H9 (cell line): ENCODE results near the gene RASGEF1C. TPM values are rescaled to one million over a fixed set of nuclear protein-coding genes. Genes with fewer than 3 reads are reported as not detected.

Source experiments
- DNase-seq: peaks from one replicate; pipeline ENCODE4 v3.0.0-alpha.2; 2017
- H2AFZ ChIP-seq: one replicate; pipeline ENCODE4 v1.6.1; 2013; ENCODE audit warnings: mild to moderate bottlenecking, low read length, control low read depth, moderate library complexity
- H2AK5ac ChIP-seq: 2 replicates; pipeline ENCODE4 v1.6.1; 2013; ENCODE audit warnings: low read length, control low read depth, mixed read lengths; ENCODE audit not compliant: insufficient read length
- H2BK120ac ChIP-seq: one replicate; pipeline ENCODE4 v1.6.1; 2013; ENCODE audit warnings: low read depth, mild to moderate bottlenecking, low read length, control low read depth, inconsistent platforms; ENCODE audit not compliant: poor library complexity, severe bottlenecking
- H2BK12ac ChIP-seq: 2 replicates; pipeline ENCODE4 v1.6.1; 2013; ENCODE audit warnings: low read length, control low read depth, mixed read lengths, low read depth; ENCODE audit not compliant: insufficient read length
- H2BK15ac ChIP-seq: 2 replicates; pipeline ENCODE4 v1.6.1; 2013; ENCODE audit warnings: low read depth, low read length, control low read depth
- H2BK20ac ChIP-seq: one replicate; pipeline ENCODE4 v1.6.1; 2013; ENCODE audit warnings: low read depth, mild to moderate bottlenecking, low read length, control low read depth, inconsistent platforms; ENCODE audit not compliant: poor library complexity, severe bottlenecking
- H2BK5ac ChIP-seq: 2 replicates; pipeline ENCODE4 v1.6.1; 2013; ENCODE audit warnings: low read length, control low read depth, mixed read lengths; ENCODE audit not compliant: insufficient read length
- H3K14ac ChIP-seq: 2 replicates; pipeline ENCODE4 v1.6.1; 2013; ENCODE audit warnings: low read length, control low read depth; ENCODE audit not compliant: insufficient read depth
- H3K18ac ChIP-seq: 2 replicates; pipeline ENCODE4 v1.6.1; 2013; ENCODE audit warnings: low read depth, mild to moderate bottlenecking, mixed read lengths, low read length, control low read depth; ENCODE audit not compliant: insufficient read length
- H3K23ac ChIP-seq: 2 replicates; pipeline ENCODE4 v1.6.1; 2013; ENCODE audit warnings: low read length, control low read depth, mixed read lengths, low read depth; ENCODE audit not compliant: insufficient read length
- H3K23me2 ChIP-seq: 2 replicates; pipeline ENCODE4 v1.6.1; 2013; ENCODE audit warnings: low read depth, mild to moderate bottlenecking, mixed read lengths, low read length, control low read depth; ENCODE audit not compliant: insufficient read length, poor library complexity, severe bottlenecking
- H3K27ac ChIP-seq: 2 replicates; pipeline ENCODE4 v1.5.1; 2013; ENCODE audit warnings: low read length, control low read depth, mixed read lengths, low read depth; ENCODE audit not compliant: insufficient read length
- H3K27me3 ChIP-seq: 2 replicates; pipeline ENCODE4 v1.6.1; 2013; ENCODE audit warnings: low read length, control low read depth, inconsistent platforms; ENCODE audit not compliant: insufficient read depth
- H3K4ac ChIP-seq: 2 replicates; pipeline ENCODE4 v1.6.1; 2013; ENCODE audit warnings: low read depth, mild to moderate bottlenecking, control low read depth, inconsistent platforms, low read length, moderate library complexity
- H3K4me1 ChIP-seq: 2 replicates; pipeline ENCODE4 v1.6.1; 2013; ENCODE audit warnings: low read length, control low read depth, inconsistent platforms; ENCODE audit not compliant: insufficient read depth
- H3K4me2 ChIP-seq: 2 replicates; pipeline ENCODE4 v1.6.1; 2013; ENCODE audit warnings: low read length, control low read depth, mixed read lengths; ENCODE audit not compliant: insufficient read length, insufficient read depth
- H3K56ac ChIP-seq: 2 replicates; pipeline ENCODE4 v1.6.1; 2013; ENCODE audit warnings: low read depth, mild to moderate bottlenecking, mixed read lengths, low read length, control low read depth; ENCODE audit not compliant: insufficient read length
- H3K79me1 ChIP-seq: 2 replicates; pipeline ENCODE4 v1.6.1; 2013; ENCODE audit warnings: low read depth, mild to moderate bottlenecking, moderate library complexity, low read length, control low read depth, inconsistent platforms; ENCODE audit not compliant: insufficient read depth, poor library complexity, severe bottlenecking
- H3K79me2 ChIP-seq: 2 replicates; pipeline ENCODE4 v1.6.1; 2013; ENCODE audit warnings: low read length, control low read depth, inconsistent platforms; ENCODE audit not compliant: insufficient read depth
- H3K9ac ChIP-seq: 2 replicates; pipeline ENCODE4 v1.6.1; 2013; ENCODE audit warnings: low read length, control low read depth, mixed read lengths; ENCODE audit not compliant: insufficient read length; ENCODE audit errors: extremely low read depth
- H3K9me3 ChIP-seq: one replicate; pipeline ENCODE4 v1.6.1; 2013; ENCODE audit warnings: low read depth, low read length, inconsistent platforms; ENCODE audit not compliant: control insufficient read depth
- H3T11ph ChIP-seq: one replicate; pipeline ENCODE4 v1.6.1; 2013; ENCODE audit warnings: mild to moderate bottlenecking, low read length, control low read depth, inconsistent platforms
- H4K20me1 ChIP-seq: one replicate; pipeline ENCODE4 v1.6.1; 2013; ENCODE audit not compliant: control insufficient read depth, insufficient read length, insufficient read depth
- H4K5ac ChIP-seq: 2 replicates; pipeline ENCODE4 v1.6.1; 2013; ENCODE audit warnings: low read depth, mild to moderate bottlenecking, mixed read lengths, low read length, control low read depth; ENCODE audit not compliant: insufficient read length
- H4K8ac ChIP-seq: replicated peaks from 2 replicates; pipeline ENCODE4 v1.6.1; 2013; ENCODE audit warnings: low read length, control low read depth, mixed read lengths, low read depth; ENCODE audit not compliant: insufficient read length
- H4K91ac ChIP-seq: 2 replicates; pipeline ENCODE4 v1.6.1; 2013; ENCODE audit warnings: low read depth, mild to moderate bottlenecking, moderate library complexity, mixed read lengths, low read length, control low read depth; ENCODE audit not compliant: insufficient read length
- H3K27ac Mint-ChIP-seq, 3 experiments: 2 replicates in 2 of 3; 3 replicates in 1 of 3; pipeline ENCODE4 v1.8.0; 2020 to 2021; ENCODE audit warnings: mixed read lengths in 3 of 3, mild to moderate bottlenecking in 1 of 3, moderate library complexity in 1 of 3
- H3K27me3 Mint-ChIP-seq: 2 replicates; pipeline ENCODE4 v1.8.0; 2021; ENCODE audit warnings: low read depth, mild to moderate bottlenecking, moderate library complexity, mixed read lengths
- H3K36me3 Mint-ChIP-seq, 3 experiments: 2 replicates in 2 of 3; 3 replicates in 1 of 3; pipeline ENCODE4 v1.8.0; 2020 to 2021; ENCODE audit warnings: low read depth in 3 of 3, mixed read lengths in 3 of 3; ENCODE audit not compliant: insufficient read depth in 1 of 3
- H3K4me1 Mint-ChIP-seq, 2 experiments: 2 replicates each; pipeline ENCODE4 v1.8.0; 2020; ENCODE audit warnings: mixed read lengths in 2 of 2
- H3K4me3 Mint-ChIP-seq, 2 experiments: 2 replicates in 1 of 2; 3 replicates in 1 of 2; pipeline ENCODE4 v1.8.0; 2020 to 2021; ENCODE audit warnings: mild to moderate bottlenecking in 2 of 2, mixed read lengths in 2 of 2, moderate library complexity in 1 of 2
- H3K9me3 Mint-ChIP-seq, 2 experiments: 2 replicates in 1 of 2; 3 replicates in 1 of 2; pipeline ENCODE4 v1.8.0; 2020; ENCODE audit warnings: mild to moderate bottlenecking in 2 of 2, mixed read lengths in 2 of 2, moderate library complexity in 1 of 2
- CTCF ChIP-seq: fragments of 200-600 bp; sonication (generic); conservative IDR thresholded peaks from 3 replicates; pipeline ENCODE4 v1.8.0; 2021; ENCODE audit warnings: antibody characterized with exemption, mild to moderate bottlenecking
- WGBS: extraction: QIAGEN DNeasy Blood & Tissue Kit; methylation state at CpG from one replicate; pipeline ENCODE4 v1.1.7; 2013; ENCODE audit warnings: missing lambda C conversion rate, low lambda C conversion rate, mixed read lengths; ENCODE audit not compliant: insufficient read length; ENCODE audit errors: extremely low coverage; 5-methylcytosine and 5-hydroxymethylcytosine counted together
- total RNA-seq: library from RNA; stranded (reverse); gene quantifications from 2 replicates; pipeline ENCODE4 v1.2.1, GENCODE V29; 2021

Gene RASGEF1C
- total RNA-seq, 1 experiment from 2014 or later = 0.83 TPM

- no peaks in the 10 kb centered on the region; the same call in 1 of the 2 replicates for H3K27me3 Mint-ChIP-seq
Measured at GRCh38 chr5:180109920-180110319, 99.1 kb downstream of the RASGEF1C start.

More at GRCh38 chr5:180109920-180110319, 99.1 kb downstream of the RASGEF1C start:
- Mint-ChIP-seq H3K27ac (no peak overlapping the region), H3K4me3 (no peak overlapping the region), H3K36me3 (peaks cover 13 to 19% (median 15%) of the 10 kb centered on the region in 3 experiments), H3K4me1 (peaks cover 3 to 5% of the 10 kb centered on the region in 2 experiments; a peak in 2 of 4 replicates), H3K9me3 (peaks cover 23 to 30% of the 10 kb centered on the region in 2 experiments)
- Histone ChIP-seq H3K9ac (no peak overlapping the region), H4K8ac (no peak overlapping the region), H3K4ac (no peak overlapping the region), H4K5ac (no peak overlapping the region), H3K56ac (no peak overlapping the region), H3K9me3 (no peaks in the 10 kb centered on the region), H2BK5ac (no peak overlapping the region), H2BK12ac (no peak overlapping the region), H3K18ac (no peak overlapping the region), H4K91ac (no peak overlapping the region), H3K14ac (no peak overlapping the region), H2AK5ac (no peak overlapping the region), H3K23ac (no peak overlapping the region), H3K23me2 (no peaks in the 10 kb centered on the region), H2BK120ac (no peak overlapping the region), H2BK15ac (no peak overlapping the region), H3T11ph (no peak overlapping the region), H3K4me2 (no peak overlapping the region), H3K4me1 (no peaks in the 10 kb centered on the region), H2BK20ac (no peak overlapping the region), H2AFZ (no peak overlapping the region), H3K79me1 (no peaks in the 10 kb centered on the region), H3K79me2 (no peaks in the 10 kb centered on the region), H3K27ac (no peak overlapping the region), H3K27me3 (no peaks in the 10 kb centered on the region), H4K20me1 (no peaks in the 10 kb centered on the region)
- WGBS = no CpG with 5 or more reads among the region's 9 CpGs
- DNase-seq = no peak
- no peak for TF ChIP-seq CTCF
